ENCODE results near the gene DCUN1D2.

DCUN1D2 gene

DNA sequence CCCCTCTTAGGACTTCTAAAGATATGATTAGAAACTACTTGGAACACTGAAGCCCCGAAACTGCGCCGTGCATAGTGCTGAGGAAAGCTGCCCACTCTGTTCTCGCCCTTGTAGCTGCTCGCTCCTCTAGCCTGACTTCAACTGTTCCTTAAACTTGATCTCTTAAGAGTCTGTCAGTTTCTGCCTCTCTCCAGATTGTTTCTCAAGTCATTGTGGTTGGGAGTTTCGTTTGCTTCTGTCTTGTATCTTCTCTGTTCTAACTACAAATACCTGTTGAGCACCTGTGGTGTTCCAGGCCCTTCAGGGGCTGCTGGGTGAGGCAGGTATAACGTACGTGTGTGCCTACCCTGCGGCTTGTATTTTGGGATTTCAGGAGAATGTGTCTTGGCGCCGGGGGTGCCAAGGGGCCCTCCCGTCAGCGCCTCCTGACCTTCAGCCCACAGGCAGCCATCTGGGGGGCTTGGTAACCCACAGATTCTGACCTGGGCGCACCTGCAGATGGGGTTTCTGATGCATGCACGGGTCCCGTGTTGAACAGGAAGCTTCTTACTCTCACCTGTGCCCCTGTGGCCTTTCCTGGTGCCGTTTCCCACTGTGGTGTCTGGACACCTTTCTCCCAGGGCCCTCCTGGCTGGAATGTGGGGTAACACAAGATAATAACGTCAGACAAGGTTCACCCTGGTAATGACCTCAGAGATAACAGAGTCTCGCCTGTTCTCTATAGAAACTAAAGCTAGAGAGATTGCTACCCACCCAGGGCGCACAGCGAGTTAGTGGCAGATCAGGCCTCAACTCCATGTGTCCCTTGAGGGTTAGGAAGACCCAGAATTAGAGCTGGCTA lies 17.2 kb upstream of the DCUN1D2 start:
- TF ChIP-seq, protein P1, sequence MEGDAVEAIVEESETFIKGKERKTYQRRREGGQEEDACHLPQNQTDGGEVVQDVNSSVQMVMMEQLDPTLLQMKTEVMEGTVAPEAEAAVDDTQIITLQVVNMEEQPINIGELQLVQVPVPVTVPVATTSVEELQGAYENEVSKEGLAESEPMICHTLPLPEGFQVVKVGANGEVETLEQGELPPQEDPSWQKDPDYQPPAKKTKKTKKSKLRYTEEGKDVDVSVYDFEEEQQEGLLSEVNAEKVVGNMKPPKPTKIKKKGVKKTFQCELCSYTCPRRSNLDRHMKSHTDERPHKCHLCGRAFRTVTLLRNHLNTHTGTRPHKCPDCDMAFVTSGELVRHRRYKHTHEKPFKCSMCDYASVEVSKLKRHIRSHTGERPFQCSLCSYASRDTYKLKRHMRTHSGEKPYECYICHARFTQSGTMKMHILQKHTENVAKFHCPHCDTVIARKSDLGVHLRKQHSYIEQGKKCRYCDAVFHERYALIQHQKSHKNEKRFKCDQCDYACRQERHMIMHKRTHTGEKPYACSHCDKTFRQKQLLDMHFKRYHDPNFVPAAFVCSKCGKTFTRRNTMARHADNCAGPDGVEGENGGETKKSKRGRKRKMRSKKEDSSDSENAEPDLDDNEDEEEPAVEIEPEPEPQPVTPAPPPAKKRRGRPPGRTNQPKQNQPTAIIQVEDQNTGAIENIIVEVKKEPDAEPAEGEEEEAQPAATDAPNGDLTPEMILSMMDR (IDR thresholded peaks at IDR 0.05), result no peak
- no peak overlapping the region for H3K4me3 ChIP-seq
- H3K27ac ChIP-seq, result no peak overlapping the region
- no peak for DNase-seq (ENCODE audit: low spot score)

GRCh38 chr13:113506871-113507388 lies 16.4 kb upstream of the DCUN1D2 start:
- no peak for DNase-seq (ENCODE audit: low spot score)
- no peak overlapping the region for H3K4me3 ChIP-seq
- H3K27ac ChIP-seq, result no peak overlapping the region
- TF ChIP-seq, protein P1 (IDR thresholded peaks at IDR 0.05), result no peak

DNA sequence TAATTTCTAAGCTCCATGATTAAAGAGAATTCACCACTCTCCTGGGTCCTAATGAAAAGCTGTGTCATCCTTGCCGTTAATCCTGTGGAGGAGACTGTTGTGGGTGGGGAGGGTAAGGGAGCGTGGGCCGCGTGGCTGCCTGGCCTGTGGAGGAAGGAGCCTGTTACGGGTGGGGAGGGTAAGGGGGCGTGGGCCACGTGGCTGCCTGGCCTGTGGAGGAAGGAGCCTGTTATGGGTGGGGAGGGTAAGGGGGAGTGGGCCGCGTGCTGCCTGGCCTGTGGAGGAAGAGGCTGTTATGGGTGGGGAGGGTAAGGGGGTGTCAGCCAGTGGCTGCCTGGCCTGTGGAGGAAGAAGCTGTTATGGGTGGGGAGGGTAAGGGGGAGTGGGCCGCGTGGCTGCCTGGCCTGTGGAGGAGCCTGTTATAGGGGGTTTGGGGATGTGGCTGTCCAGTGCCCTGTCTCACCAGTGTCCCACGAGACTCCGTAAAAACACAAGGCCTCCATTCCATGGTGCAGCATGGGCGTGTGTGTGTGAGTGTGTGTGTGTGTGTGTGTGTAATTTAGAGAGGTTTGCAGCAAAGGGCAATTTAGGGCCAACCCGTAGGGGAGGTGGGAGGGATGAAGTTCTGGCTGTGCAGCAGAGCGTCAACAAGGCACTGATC lies 15.6 kb upstream of the DCUN1D2 start:
- Histone ChIP-seq H3K4me3 (no peak overlapping the region), H3K27ac (peak overlapping the region in 1 of 2 donors; percentile 25)
- TF ChIP-seq, protein P1 (IDR thresholded peaks at IDR 0.05), result no peak
- no peak for DNase-seq (ENCODE audit: low spot score)

DNA sequence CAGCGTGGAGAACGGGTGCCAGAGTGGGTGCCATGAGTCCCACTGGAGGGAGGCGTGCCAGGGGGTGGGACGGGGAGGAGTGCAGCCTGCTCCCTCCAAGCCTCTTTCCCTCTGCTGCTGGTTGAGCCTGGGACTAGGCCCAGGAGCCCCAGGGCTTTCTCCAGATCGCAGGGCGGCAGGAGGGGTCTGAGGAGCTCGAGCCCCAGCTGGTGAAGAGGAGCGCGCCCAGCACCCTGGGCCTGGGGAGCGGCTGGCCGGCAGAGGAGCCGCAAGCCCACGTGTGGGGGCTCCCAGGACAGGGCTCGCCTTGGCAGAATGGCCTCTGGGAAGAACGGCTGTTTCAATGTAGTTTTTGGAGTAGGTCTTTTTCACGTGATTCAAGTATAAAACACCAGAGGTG lies 12.2 kb upstream of the DCUN1D2 start:
- no peak for DNase-seq (ENCODE audit: low spot score)
- TF ChIP-seq, protein P1 (IDR thresholded peaks at IDR 0.05), result no peak
- H3K4me3 ChIP-seq, result no peak overlapping the region
- no peak overlapping the region for H3K27ac ChIP-seq

- no peak for DNase-seq (ENCODE audit: low spot score)
- Histone ChIP-seq H3K4me3 (no peak overlapping the region), H3K27ac (no peak overlapping the region)
- TF ChIP-seq, protein P1 (IDR thresholded peaks at IDR 0.05), result no peak
Observed at GRCh38 chr13:113500530-113501265, 10.2 kb upstream of the DCUN1D2 start.

- Histone ChIP-seq H3K27ac (no peak overlapping the region), H3K4me3 (no peak overlapping the region)
- TF ChIP-seq, protein P1 (IDR thresholded peaks at IDR 0.05), result no peak
- no peak for DNase-seq (ENCODE audit: low spot score)
Observed at GRCh38 chr13:113499936-113500335, 9.4 kb upstream of the DCUN1D2 start.

Measured in coronary artery (tissue), 2 donors.